Testis (tissue), 2 donors: Measurements from ENCODE around the gene ARFIP2.

Experiments used
- POLR2A ChIP-seq: fragments of 450-650 bp; IDR thresholded peaks from one replicate; pipeline ENCODE4 v1.6.1; 2017; ENCODE audit warnings: antibody characterized with exemption, mild to moderate bottlenecking, moderate library complexity
- TF ChIP-seq, protein P1 (sequence below), 3 experiments: fragments of 450-650 bp in 2 of 3; fragments of 200-600 bp in 1 of 3; sonication (generic) in 1 of 3; IDR thresholded peaks; one replicate each; pipeline ENCODE4 v1.5.1; 2016 to 2019; ENCODE audit warnings: antibody characterized with exemption in 3 of 3, mild to moderate bottlenecking in 2 of 3, moderate library complexity in 1 of 3

- TF ChIP-seq, protein P1, sequence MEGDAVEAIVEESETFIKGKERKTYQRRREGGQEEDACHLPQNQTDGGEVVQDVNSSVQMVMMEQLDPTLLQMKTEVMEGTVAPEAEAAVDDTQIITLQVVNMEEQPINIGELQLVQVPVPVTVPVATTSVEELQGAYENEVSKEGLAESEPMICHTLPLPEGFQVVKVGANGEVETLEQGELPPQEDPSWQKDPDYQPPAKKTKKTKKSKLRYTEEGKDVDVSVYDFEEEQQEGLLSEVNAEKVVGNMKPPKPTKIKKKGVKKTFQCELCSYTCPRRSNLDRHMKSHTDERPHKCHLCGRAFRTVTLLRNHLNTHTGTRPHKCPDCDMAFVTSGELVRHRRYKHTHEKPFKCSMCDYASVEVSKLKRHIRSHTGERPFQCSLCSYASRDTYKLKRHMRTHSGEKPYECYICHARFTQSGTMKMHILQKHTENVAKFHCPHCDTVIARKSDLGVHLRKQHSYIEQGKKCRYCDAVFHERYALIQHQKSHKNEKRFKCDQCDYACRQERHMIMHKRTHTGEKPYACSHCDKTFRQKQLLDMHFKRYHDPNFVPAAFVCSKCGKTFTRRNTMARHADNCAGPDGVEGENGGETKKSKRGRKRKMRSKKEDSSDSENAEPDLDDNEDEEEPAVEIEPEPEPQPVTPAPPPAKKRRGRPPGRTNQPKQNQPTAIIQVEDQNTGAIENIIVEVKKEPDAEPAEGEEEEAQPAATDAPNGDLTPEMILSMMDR (IDR thresholded peaks at IDR 0.05), result no peak
- no peak for TF ChIP-seq POLR2A
Measured at GRCh38 chr11:6442441-6442840, 38.7 kb downstream of the ARFIP2 start.
